Right hindlimb (tissue), 1 donor: Measurements from ENCODE around the gene KLF7.

Experiments used
- DNase-seq: peaks from one replicate; pipeline ENCODE4 v3.0.0-alpha.2; 2018

Gene KLF7

GRCh38 chr2:207123335-207123744 lies 42.4 kb downstream of the KLF7 start:
- DNase-seq, result no peak

GRCh38 chr2:207122651-207123334 lies 43.0 kb downstream of the KLF7 start:
- no peak for DNase-seq

GRCh38 chr2:207121784-207122183 lies 44.0 kb downstream of the KLF7 start:
- DNase-seq, result no peak

GRCh38 chr2:207119048-207119447 lies 46.7 kb downstream of the KLF7 start:
- DNase-seq, result no peak

- no peak for DNase-seq
Measured at GRCh38 chr2:207117668-207118067, 48.1 kb downstream of the KLF7 start.

GRCh38 chr2:207115715-207116364 lies 49.9 kb downstream of the KLF7 start:
- peak; percentile 29 for DNase-seq

GRCh38 chr2:207113414-207113813 lies 52.3 kb downstream of the KLF7 start:
- no peak for DNase-seq

- no peak for DNase-seq
Measured at GRCh38 chr2:207112785-207113184, 53.0 kb downstream of the KLF7 start.

GRCh38 chr2:207112383-207112782 lies 53.4 kb downstream of the KLF7 start:
- DNase-seq, result no peak

GRCh38 chr2:207111757-207112156 lies 54.0 kb downstream of the KLF7 start:
- no peak for DNase-seq

GRCh38 chr2:207110715-207111114 lies 55.0 kb downstream of the KLF7 start:
- no peak for DNase-seq

GRCh38 chr2:207110310-207110709 lies 55.4 kb downstream of the KLF7 start:
- no peak for DNase-seq

- no peak for DNase-seq
Measured at GRCh38 chr2:207109768-207110167, 56.0 kb downstream of the KLF7 start.

GRCh38 chr2:207108440-207108839 lies 57.3 kb downstream of the KLF7 start:
- no peak for DNase-seq

- DNase-seq, result no peak
Measured at GRCh38 chr2:207107551-207107950, 58.2 kb downstream of the KLF7 start.

- no peak for DNase-seq
Measured at GRCh38 chr2:207107131-207107530, 58.6 kb downstream of the KLF7 start.

GRCh38 chr2:207103132-207103531 lies 62.6 kb downstream of the KLF7 start:
- DNase-seq, result no peak

- DNase-seq, result no peak
Measured at GRCh38 chr2:207101984-207102383, 63.8 kb downstream of the KLF7 start.

- no peak for DNase-seq
Measured at GRCh38 chr2:207097278-207097677, 68.5 kb downstream of the KLF7 start.

GRCh38 chr2:207095963-207096362 lies 69.8 kb downstream of the KLF7 start:
- no peak for DNase-seq

- no peak for DNase-seq
Measured at GRCh38 chr2:207093234-207093633, 72.5 kb downstream of the KLF7 start.

- no peak for DNase-seq
Measured at GRCh38 chr2:207092818-207093217, 72.9 kb downstream of the KLF7 start.

GRCh38 chr2:207091928-207092327 lies 73.8 kb downstream of the KLF7 start:
- no peak for DNase-seq

GRCh38 chr2:207091176-207091575 lies 74.6 kb downstream of the KLF7 start:
- no peak for DNase-seq

GRCh38 chr2:207090389-207090788 lies 75.4 kb downstream of the KLF7 start:
- DNase-seq, result no peak
